Measurements from ENCODE around the gene ZMYM5. TPM values are rescaled to one million over a fixed set of nuclear protein-coding genes. Genes with fewer than 3 reads are reported as not detected.

The ZMYM5 gene
- total and polyA plus RNA-seq, 2 of the 8 experiments (the other 6 are each of a cell fraction or from before 2014, with no cell fraction given): 4.9 to 7.9 TPM

- no peak overlapping the region for H3K4ac ChIP-seq (replicated peaks; ENCODE audit: insufficient read length, low read depth, low read length)
- no peaks in the 10 kb centered on the region for H3K36me3 ChIP-seq (ENCODE audit: control insufficient read depth in 2 of 4, insufficient read depth in 4 of 4, low read length in 3 of 4)
- POLR2A ChIA-PET (ENCODE audit: partially characterized antibody): interaction anchor here (0.6 to 1.3 kb wide), 3 partner anchors 11 to 154 kb away, joined by 3 to 4 read pairs (median 4); no protein-coding TSS in a partner anchor
- H2AFZ ChIP-seq (ENCODE audit: low read length): no peak overlapping the region
- H2BK15ac ChIP-seq (ENCODE audit: low read length): no peak overlapping the region
- no peaks in the 10 kb centered on the region for H3K79me2 ChIP-seq (ENCODE audit: control insufficient read depth in 1 of 2, insufficient read depth in 2 of 2, low read length in 2 of 2)
- H3K4me1 ChIP-seq (replicated peaks in 1 of 4; ENCODE audit: control insufficient read depth in 3 of 4, insufficient read depth in 4 of 4, low read length in 3 of 4): no peaks in the 10 kb centered on the region
- no peaks in the 10 kb centered on the region for H3K27me3 ChIP-seq (replicated peaks in 1 of 4; ENCODE audit: control insufficient read depth in 3 of 4, extremely low read depth in 1 of 4, insufficient read depth in 3 of 4, low read length in 3 of 4)
- CTCF ChIA-PET (ENCODE audit: partially characterized antibody): no interaction called here
- DNase-seq (ENCODE audit: low read depth in 1 of 2, low spot score in 2 of 2): no peak
- H3K4me3 ChIP-seq (ENCODE audit: extremely low read depth in 1 of 4, insufficient read depth in 2 of 4, low read depth in 3 of 4, low read length in 4 of 4): no peak overlapping the region
- WGBS, 2 experiments (ENCODE audit: extremely low coverage in 1 of 2, insufficient coverage in 1 of 2, insufficient read length in 1 of 2, insufficient replicate concordance in 2 of 2, low coverage in 1 of 2, low lambda C conversion rate in 2 of 2, missing lambda C conversion rate in 1 of 2): 94% methylated on average over 4 of the region's 4 CpGs; no CpG with 5 or more reads in 1 of the 2 experiments
- no peak overlapping the region for H2BK120ac ChIP-seq (replicated peaks; ENCODE audit: low read depth, low read length)
- H2BK12ac ChIP-seq (ENCODE audit: low read depth, low read length): no peak overlapping the region
- H3K9me3 ChIP-seq (ENCODE audit: insufficient read depth in 2 of 2, low read depth in 1 of 2, low read length in 1 of 2): no peaks in the 10 kb centered on the region
- no peak overlapping the region for H4K8ac ChIP-seq (ENCODE audit: extremely low read depth, insufficient read depth, low read length)
- no peak overlapping the region for H2BK5ac ChIP-seq (ENCODE audit: low read depth, low read length)
- H3K9ac ChIP-seq (replicated peaks in 1 of 4; ENCODE audit: extremely low read depth in 1 of 4, low read depth in 3 of 4, low read length in 3 of 4): no peak overlapping the region
- FAIRE-seq: no peak
- no peak overlapping the region for H2AK5ac ChIP-seq (ENCODE audit: low read depth, low read length)
- no peaks in the 10 kb centered on the region for H3K79me1 ChIP-seq (ENCODE audit: low read depth, low read length)
- H3K56ac ChIP-seq (replicated peaks; ENCODE audit: insufficient read length, low read depth, low read length): no peak overlapping the region
- no peak overlapping the region for H3K14ac ChIP-seq (ENCODE audit: insufficient read length)
- no peak overlapping the region for H4K91ac ChIP-seq (replicated peaks; ENCODE audit: insufficient read length, low read length)
- H3K27ac ChIP-seq (ENCODE audit: low read depth, low read length): no peak overlapping the region
- no peak overlapping the region for H2BK20ac ChIP-seq (ENCODE audit: low read length)
- H3K23me2 ChIP-seq (ENCODE audit: low read depth, low read length): no peaks in the 10 kb centered on the region
- no peak overlapping the region for H3K4me2 ChIP-seq (ENCODE audit: insufficient read depth in 1 of 2, low read depth in 2 of 2, low read length in 2 of 2)
- no peak overlapping the region for H3K23ac ChIP-seq (ENCODE audit: insufficient read length)
- H4K5ac ChIP-seq (ENCODE audit: insufficient read length, low read depth, low read length): no peak overlapping the region
- H3K18ac ChIP-seq (ENCODE audit: extremely low read depth, low read length): no peak overlapping the region
- peaks cover 0 to 1% of the 10 kb centered on the region in 2 experiments for H4K20me1 ChIP-seq (replicated peaks in 1 of 2; ENCODE audit: control insufficient read depth in 1 of 2, insufficient read depth in 2 of 2, low read length in 2 of 2)
- TF ChIP-seq POLR2AphosphoS5 (IDR thresholded peaks at IDR 0.05; ENCODE audit: low read depth, low read length): no peak
- TF ChIP-seq CHD1 (IDR thresholded peaks at IDR 0.05; ENCODE audit: low read depth, low read length): no peak
- TF ChIP-seq, protein P1, sequence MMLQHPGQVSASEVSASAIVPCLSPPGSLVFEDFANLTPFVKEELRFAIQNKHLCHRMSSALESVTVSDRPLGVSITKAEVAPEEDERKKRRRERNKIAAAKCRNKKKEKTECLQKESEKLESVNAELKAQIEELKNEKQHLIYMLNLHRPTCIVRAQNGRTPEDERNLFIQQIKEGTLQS (IDR thresholded peaks at IDR 0.05; ENCODE audit: insufficient read depth, low read depth, low read length): no peak
- no peak for TF ChIP-seq BCL11A (IDR thresholded peaks at IDR 0.05; ENCODE audit: low read depth in 2 of 2, low read length in 2 of 2)
- no peak for TF ChIP-seq MAX (IDR thresholded peaks at IDR 0.05)
- TF ChIP-seq CTCF (IDR thresholded peaks at IDR 0.05; ENCODE audit: control extremely low read depth in 1 of 3, insufficient read depth in 1 of 3, low read depth in 1 of 3, low read length in 3 of 3): no peak
- TF ChIP-seq KDM1A (IDR thresholded peaks at IDR 0.05; ENCODE audit: borderline replicate concordance, low read length): no peak
- TF ChIP-seq USF2 (IDR thresholded peaks at IDR 0.05; ENCODE audit: low read length): no peak
- TF ChIP-seq TBP (IDR thresholded peaks at IDR 0.05; ENCODE audit: low read depth, low read length): no peak
- TF ChIP-seq JUND (IDR thresholded peaks at IDR 0.05; ENCODE audit: low read length): no peak
Measured at GRCh38 chr13:19810151-19810550, 53.3 kb downstream of the ZMYM5 start.

All from H1 (cell line).